Measurements from ENCODE around the gene TREM2.
"Not testable (repeated sequence)": the region's sequence is repeated elsewhere in the genome, so short reads cannot be mapped to it uniquely, and the experiment has no call there.

TREM2 gene

GRCh38 chr6:41191569-41191968 lies 28.7 kb upstream of the TREM2 start:
- no peak for DNase-seq (ENCODE audit: low read depth, low spot score)

GRCh38 chr6:41190791-41191190 lies 27.9 kb upstream of the TREM2 start:
- in situ Hi-C loops (cut with HindIII; ENCODE audit: low sequenced_read_pairs) = no loop called here
- DNase-seq (ENCODE audit: low read depth, low spot score) = no peak
- no peak for TF ChIP-seq CTCF (IDR thresholded peaks at IDR 0.05; ENCODE audit: low read depth, low read length)
- H3K4me3 ChIP-seq (ENCODE audit: low read depth, low read length) = no peak overlapping the region

More at GRCh38 chr6:41191569-41191968, 28.7 kb upstream of the TREM2 start:
- in situ Hi-C loops (cut with HindIII; ENCODE audit: low sequenced_read_pairs) = no loop called here
- peak; percentile 33 for TF ChIP-seq CTCF (IDR thresholded peaks at IDR 0.05; ENCODE audit: low read depth, low read length)
- H3K4me3 ChIP-seq (ENCODE audit: low read depth, low read length) = no peak overlapping the region

GRCh38 chr6:41189967-41190366 lies 27.1 kb upstream of the TREM2 start:
- DNase-seq (ENCODE audit: low read depth, low spot score) = no peak
- in situ Hi-C loops (cut with HindIII; ENCODE audit: low sequenced_read_pairs) = no loop called here
- no peak overlapping the region for H3K4me3 ChIP-seq (ENCODE audit: low read depth, low read length)
- no peak for TF ChIP-seq CTCF (IDR thresholded peaks at IDR 0.05; ENCODE audit: low read depth, low read length)

GRCh38 chr6:41189046-41189445 lies 26.1 kb upstream of the TREM2 start:
- in situ Hi-C loops (cut with HindIII; ENCODE audit: low sequenced_read_pairs); H3K4me3 ChIP-seq (ENCODE audit: low read depth, low read length); DNase-seq (ENCODE audit: low read depth, low spot score): not testable (repeated sequence)

GRCh38 chr6:41187924-41188886 lies 25.3 kb upstream of the TREM2 start:
- no peak for TF ChIP-seq CTCF (IDR thresholded peaks at IDR 0.05; ENCODE audit: low read depth, low read length)
- H3K4me3 ChIP-seq (ENCODE audit: low read depth, low read length) = no peak overlapping the region
- DNase-seq (ENCODE audit: low read depth, low spot score) = no peak
- in situ Hi-C loops (cut with HindIII; ENCODE audit: low sequenced_read_pairs) = no loop called here

GRCh38 chr6:41186031-41186562 lies 23.2 kb upstream of the TREM2 start:
- DNase-seq (ENCODE audit: low read depth, low spot score) = no peak
- no peak overlapping the region for H3K4me3 ChIP-seq (ENCODE audit: low read depth, low read length)
- in situ Hi-C loops (cut with HindIII; ENCODE audit: low sequenced_read_pairs) = no loop called here
- no peak for TF ChIP-seq CTCF (IDR thresholded peaks at IDR 0.05; ENCODE audit: low read depth, low read length)

GRCh38 chr6:41184761-41185160 lies 21.8 kb upstream of the TREM2 start:
- no peak overlapping the region for H3K4me3 ChIP-seq (ENCODE audit: low read depth, low read length)
- in situ Hi-C loops (cut with HindIII; ENCODE audit: low sequenced_read_pairs) = no loop called here
- no peak for DNase-seq (ENCODE audit: low read depth, low spot score)
- no peak for TF ChIP-seq CTCF (IDR thresholded peaks at IDR 0.05; ENCODE audit: low read depth, low read length)
